Activated CD8-positive, alpha-beta memory T cell treated with anti-CD3 and anti-CD28 coated beads for 1 hour (primary cell): ENCODE measurements around the gene COX4I1.
"Not testable (repeated sequence)": the region's sequence is repeated elsewhere in the genome, so short reads cannot be mapped to it uniquely, and the experiment has no call there.

ENCODE experiments used
- DNase-seq, 2 donors: peaks; one replicate each; pipeline ENCODE4 v3.0.0-alpha.2; 2020; ENCODE audit warnings: low read depth in 1 of 2; ENCODE audit errors: extremely low read depth in 1 of 2

Gene COX4I1

DNA sequence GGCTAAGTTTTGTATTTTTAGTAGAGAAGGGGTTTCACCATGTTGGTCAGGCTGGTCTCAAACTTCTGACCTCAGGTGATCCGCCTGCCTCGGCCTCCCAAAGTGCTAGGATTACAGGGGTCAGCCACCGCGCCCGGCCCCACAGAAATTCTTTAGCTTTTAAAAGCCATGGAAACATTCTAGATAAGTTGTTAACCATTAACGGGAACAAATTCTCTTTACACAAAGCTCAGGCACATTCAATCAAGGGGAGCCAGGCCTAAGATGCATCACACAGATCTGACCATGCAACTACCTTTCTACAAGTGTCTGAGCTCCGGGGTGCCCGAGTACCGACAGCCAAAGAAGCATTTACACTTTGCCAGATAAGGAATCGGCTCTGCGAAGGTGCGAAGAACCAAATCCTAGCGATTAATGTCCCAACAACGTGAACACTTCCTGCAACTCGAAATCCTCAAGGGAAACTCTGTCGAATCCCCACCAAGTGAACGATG lies 1.2 kb upstream of the COX4I1 start:
- DNase-seq, result no peak

- DNase-seq, result no peak
These were observed 496 bp upstream of the COX4I1 start for GRCh38 chr16:85798901-85799496.

- no peak for DNase-seq
These were observed 800 bp downstream of the COX4I1 start for GRCh38 chr16:85800321-85800669.

- DNase-seq, result no peak
These were observed 4.1 kb downstream of the COX4I1 start for GRCh38 chr16:85803570-85803969.

- no peak for DNase-seq
These were observed 6.0 kb downstream of the COX4I1 start for GRCh38 chr16:85805442-85806045.

DNA sequence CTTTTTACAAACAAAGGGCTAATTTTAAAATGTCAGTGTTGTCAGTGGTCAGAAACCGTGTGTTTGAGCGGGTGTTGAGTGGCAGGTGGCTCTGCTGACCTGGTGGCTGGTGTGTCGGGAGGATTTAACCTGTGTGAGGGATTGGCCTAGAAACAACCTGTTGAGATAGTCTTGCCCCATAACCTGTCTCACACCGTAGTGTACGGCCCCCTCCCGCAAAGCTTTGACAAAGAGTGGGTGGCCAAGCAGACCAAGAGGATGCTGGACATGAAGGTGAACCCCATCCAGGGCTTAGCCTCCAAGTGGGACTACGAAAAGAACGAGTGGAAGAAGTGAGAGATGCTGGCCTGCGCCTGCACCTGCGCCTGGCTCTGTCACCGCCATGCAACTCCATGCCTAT lies 7.0 kb downstream of the COX4I1 start:
- DNase-seq, result no peak

DNA sequence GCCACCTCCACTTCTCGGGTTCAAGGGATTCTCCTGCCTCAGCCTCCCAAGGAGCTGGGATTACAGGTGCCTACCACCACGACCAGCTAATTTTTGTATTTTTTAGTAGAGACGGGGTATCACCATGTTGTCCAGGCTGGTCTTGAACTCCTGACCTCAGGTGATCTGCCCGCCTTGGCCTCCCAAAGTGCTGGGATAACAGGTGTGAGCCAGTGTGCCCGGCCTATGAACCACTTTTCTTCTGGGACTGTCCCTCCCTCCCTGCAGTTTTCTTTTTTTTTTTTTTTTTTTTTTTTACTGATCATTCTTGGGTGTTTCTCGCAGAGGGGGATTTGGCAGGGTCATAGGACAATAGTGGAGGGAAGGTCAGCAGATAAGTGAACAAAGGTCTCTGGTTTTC lies 7.8 kb downstream of the COX4I1 start:
- not testable (repeated sequence) for DNase-seq

GRCh38 chr16:85808104-85808503 lies 8.6 kb downstream of the COX4I1 start:
- not testable (repeated sequence) for DNase-seq

DNA sequence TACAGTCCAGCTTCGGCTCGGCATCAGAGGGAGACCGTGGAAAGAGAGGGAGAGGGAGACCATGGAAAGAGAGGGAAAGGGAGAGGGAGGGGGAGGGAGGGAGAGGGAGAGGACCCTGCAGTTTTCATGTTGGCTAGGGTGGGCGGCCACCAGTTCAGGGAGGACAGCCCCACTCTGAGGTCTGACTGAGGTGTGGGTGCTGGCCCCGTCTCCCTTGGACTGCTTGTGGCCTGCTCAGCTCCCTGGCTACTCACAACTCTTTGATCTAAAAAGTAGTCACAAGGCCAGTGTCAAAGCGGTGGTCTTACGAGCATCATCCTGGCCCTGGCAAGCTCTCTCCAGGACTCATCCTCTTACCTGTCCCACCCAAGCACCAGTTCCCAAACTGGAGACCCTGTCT lies 9.4 kb downstream of the COX4I1 start:
- no peak for DNase-seq

GRCh38 chr16:85809645-85810044 lies 10.2 kb downstream of the COX4I1 start:
- no peak for DNase-seq

DNA sequence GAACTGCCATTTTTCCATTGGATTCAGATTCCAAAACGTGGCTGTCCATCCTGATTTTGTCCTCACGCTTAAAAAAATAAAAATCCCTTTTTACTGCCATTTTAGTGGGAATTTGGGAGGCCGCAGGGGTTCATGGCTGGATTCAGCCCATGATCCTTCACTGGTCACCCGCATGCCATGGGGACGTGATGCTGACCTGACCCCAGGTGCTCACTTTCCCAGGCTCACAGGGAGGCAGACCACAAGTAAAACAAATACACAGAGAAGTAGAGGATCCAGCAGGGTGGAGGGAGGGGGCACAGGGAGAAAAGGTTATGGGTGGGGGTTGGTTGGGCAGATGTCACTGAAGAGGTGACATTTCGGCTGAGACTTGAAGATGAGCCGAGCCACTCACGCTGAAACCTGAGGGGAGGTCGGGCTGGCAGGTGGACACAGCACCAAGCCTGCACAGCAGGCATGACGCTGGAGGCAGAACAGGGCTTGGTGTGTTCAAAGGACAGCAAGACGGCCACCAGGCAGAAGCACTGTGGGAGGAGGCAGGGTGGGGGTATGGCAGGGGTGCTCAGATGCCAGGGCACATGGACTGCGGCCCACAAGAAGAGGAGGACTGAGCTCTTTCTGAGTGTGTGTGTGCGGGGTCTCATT lies 10.7 kb downstream of the COX4I1 start:
- no peak for DNase-seq

- no peak for DNase-seq
These were observed 11.2 kb downstream of the COX4I1 start for GRCh38 chr16:85810742-85811115.

DNA sequence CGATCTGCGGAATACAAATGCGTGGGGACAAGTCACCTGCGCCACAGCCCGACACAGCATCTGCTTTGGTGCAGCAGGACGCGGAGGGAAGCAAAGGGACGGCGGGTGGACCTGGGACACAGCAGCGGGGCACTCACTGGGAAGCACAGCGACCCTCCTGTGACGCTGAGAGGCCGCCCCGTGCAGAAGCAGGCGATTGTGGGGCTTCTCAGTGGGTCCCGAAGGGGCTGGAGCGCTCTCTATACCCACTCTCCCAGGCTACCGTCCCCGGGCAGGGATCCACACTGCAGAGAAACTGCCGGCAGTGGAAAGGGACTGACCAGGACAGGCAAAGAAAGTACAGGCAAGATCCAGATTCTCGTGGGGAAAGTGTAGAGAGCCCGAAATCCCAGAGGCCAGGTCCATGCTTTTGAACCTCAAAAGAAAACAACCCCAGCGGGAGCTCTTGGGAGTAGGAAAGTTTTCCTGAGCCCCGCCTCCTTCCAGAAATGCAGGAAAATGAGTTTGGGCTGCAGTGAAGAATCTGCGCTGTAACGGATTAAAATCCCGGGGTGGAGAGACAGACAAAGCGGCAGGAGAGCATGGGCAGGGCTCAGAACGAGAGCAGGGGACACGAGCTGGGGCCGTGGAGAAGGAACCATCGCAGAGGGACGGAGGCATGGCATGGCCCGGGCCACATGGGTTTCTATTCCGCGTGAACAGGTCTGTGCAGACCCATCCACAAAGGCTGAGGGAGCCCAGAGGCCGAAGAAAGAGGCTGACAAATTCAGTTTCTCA lies 12.7 kb downstream of the COX4I1 start:
- no peak for DNase-seq

DNA sequence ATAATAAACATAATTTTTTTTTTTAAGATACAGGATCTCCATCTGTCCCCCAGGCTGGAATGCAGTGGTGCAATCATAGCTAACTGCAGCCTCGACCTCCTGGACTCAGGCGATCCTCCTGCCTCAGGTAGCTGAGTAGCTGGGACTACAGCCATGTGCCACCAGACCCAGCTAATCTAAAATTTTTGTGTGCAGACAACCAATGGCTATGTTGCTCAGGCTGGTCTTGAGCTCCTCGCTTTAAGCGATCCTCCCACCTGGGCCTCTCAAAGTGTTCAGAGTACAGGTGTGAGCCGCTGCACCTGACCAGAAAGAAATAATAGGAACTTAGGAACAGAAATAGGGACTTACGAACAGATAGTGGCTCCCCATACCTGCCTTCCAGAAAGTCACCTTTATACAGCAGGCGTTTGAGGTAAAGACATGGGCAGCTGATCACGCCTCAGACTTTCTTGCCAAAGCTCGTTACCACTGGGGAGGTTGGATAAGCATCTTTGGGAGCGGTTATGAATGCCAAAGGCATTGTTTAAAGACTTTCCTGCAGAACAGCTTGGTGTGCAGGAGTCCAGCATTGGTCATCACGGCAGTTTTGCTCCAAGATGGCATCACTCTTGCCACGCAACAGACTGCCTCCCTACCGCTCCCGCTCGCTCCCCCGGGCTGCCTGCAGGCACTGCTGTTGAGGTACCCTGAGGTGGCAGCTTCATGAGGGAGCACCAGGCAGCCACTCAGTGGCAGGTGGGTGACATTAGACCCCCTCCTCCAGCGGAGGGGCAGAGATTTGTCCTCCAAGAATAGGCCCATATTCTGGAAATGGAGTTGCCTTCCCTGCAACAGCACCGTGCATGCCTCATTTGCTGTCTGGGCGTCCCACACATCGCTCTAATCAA lies 13.6 kb downstream of the COX4I1 start:
- DNase-seq, result no peak

- DNase-seq, result no peak
These were observed 16.7 kb downstream of the COX4I1 start for GRCh38 chr16:85816159-85816558.

- DNase-seq, result not testable (repeated sequence)
These were observed 17.7 kb downstream of the COX4I1 start for GRCh38 chr16:85817195-85817594.

DNA sequence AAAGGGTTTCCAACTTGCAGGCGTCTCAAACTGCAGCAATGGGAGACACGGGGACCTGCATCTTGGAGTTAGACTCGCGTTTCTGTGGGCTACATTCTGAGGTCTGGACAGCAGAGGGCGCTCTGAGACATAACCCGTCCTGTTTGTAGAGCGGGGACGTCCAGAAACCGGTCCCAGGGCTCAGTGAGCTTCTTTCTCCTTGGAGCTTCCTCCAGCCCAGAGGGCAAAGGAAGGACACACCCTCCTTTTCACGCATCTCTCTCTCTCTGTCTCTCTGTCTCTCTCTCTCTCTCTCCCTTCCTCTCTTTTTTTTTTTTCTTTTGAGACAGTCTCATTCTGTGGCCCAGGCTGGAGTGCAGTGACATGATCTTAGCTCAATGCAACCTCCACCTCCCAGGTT lies 19.8 kb downstream of the COX4I1 start:
- DNase-seq, result peak; percentile 69 to 75

DNA sequence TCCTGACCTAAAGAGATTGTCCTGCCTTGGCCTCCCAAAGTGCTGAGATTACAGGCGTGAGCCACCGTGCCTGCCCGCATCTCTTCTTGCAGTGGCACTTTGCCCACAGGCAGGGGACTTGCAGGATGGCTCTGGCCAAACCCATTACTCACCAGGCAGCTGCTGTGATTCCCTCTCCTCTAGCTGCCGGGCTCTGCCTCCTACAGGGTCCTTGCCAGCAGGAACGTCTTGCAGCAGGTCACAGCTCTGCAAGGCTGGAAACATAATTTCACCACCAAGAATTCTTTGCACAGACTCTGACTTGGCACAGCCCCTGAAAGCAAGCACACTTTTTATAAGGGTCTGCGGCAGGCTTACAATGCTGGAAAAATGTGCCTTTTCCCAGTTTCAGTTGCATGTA lies 20.3 kb downstream of the COX4I1 start:
- no peak for DNase-seq

- DNase-seq, result no peak
These were observed 21.3 kb downstream of the COX4I1 start for GRCh38 chr16:85820604-85821372.
